ENCODE measurements around the gene BPIFB3.

GRCh38 chr20:33013701-33014326 lies 39.9 kb upstream of the BPIFB3 start:
- TF ChIP-seq, protein P1, sequence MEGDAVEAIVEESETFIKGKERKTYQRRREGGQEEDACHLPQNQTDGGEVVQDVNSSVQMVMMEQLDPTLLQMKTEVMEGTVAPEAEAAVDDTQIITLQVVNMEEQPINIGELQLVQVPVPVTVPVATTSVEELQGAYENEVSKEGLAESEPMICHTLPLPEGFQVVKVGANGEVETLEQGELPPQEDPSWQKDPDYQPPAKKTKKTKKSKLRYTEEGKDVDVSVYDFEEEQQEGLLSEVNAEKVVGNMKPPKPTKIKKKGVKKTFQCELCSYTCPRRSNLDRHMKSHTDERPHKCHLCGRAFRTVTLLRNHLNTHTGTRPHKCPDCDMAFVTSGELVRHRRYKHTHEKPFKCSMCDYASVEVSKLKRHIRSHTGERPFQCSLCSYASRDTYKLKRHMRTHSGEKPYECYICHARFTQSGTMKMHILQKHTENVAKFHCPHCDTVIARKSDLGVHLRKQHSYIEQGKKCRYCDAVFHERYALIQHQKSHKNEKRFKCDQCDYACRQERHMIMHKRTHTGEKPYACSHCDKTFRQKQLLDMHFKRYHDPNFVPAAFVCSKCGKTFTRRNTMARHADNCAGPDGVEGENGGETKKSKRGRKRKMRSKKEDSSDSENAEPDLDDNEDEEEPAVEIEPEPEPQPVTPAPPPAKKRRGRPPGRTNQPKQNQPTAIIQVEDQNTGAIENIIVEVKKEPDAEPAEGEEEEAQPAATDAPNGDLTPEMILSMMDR (IDR thresholded peaks at IDR 0.05): no peak
- TF ChIP-seq POLR2A (IDR thresholded peaks at IDR 0.05) (no peak), EP300 (IDR thresholded peaks at IDR 0.05) (no peak), POLR2AphosphoS5 (IDR thresholded peaks at IDR 0.05) (no peak)

Measured in suprapubic skin (tissue), 4 donors.